H9 (cell line): ENCODE results near the gene MYH11. TPM values are rescaled to one million over a fixed set of nuclear protein-coding genes. Genes with fewer than 3 reads are reported as not detected.

Experiments
- DNase-seq: peaks from one replicate; pipeline ENCODE4 v3.0.0-alpha.2; 2017
- H2AFZ ChIP-seq: one replicate; pipeline ENCODE4 v1.6.1; 2013; ENCODE audit warnings: mild to moderate bottlenecking, low read length, control low read depth, moderate library complexity
- H2AK5ac ChIP-seq: 2 replicates; pipeline ENCODE4 v1.6.1; 2013; ENCODE audit warnings: low read length, control low read depth, mixed read lengths; ENCODE audit not compliant: insufficient read length
- H2BK120ac ChIP-seq: one replicate; pipeline ENCODE4 v1.6.1; 2013; ENCODE audit warnings: low read depth, mild to moderate bottlenecking, low read length, control low read depth, inconsistent platforms; ENCODE audit not compliant: poor library complexity, severe bottlenecking
- H2BK12ac ChIP-seq: 2 replicates; pipeline ENCODE4 v1.6.1; 2013; ENCODE audit warnings: low read length, control low read depth, mixed read lengths, low read depth; ENCODE audit not compliant: insufficient read length
- H2BK15ac ChIP-seq: 2 replicates; pipeline ENCODE4 v1.6.1; 2013; ENCODE audit warnings: low read depth, low read length, control low read depth
- H2BK20ac ChIP-seq: one replicate; pipeline ENCODE4 v1.6.1; 2013; ENCODE audit warnings: low read depth, mild to moderate bottlenecking, low read length, control low read depth, inconsistent platforms; ENCODE audit not compliant: poor library complexity, severe bottlenecking
- H2BK5ac ChIP-seq: 2 replicates; pipeline ENCODE4 v1.6.1; 2013; ENCODE audit warnings: low read length, control low read depth, mixed read lengths; ENCODE audit not compliant: insufficient read length
- H3K14ac ChIP-seq: 2 replicates; pipeline ENCODE4 v1.6.1; 2013; ENCODE audit warnings: low read length, control low read depth; ENCODE audit not compliant: insufficient read depth
- H3K18ac ChIP-seq: 2 replicates; pipeline ENCODE4 v1.6.1; 2013; ENCODE audit warnings: low read depth, mild to moderate bottlenecking, mixed read lengths, low read length, control low read depth; ENCODE audit not compliant: insufficient read length
- H3K23ac ChIP-seq: 2 replicates; pipeline ENCODE4 v1.6.1; 2013; ENCODE audit warnings: low read length, control low read depth, mixed read lengths, low read depth; ENCODE audit not compliant: insufficient read length
- H3K23me2 ChIP-seq: 2 replicates; pipeline ENCODE4 v1.6.1; 2013; ENCODE audit warnings: low read depth, mild to moderate bottlenecking, mixed read lengths, low read length, control low read depth; ENCODE audit not compliant: insufficient read length, poor library complexity, severe bottlenecking
- H3K27ac ChIP-seq: 2 replicates; pipeline ENCODE4 v1.5.1; 2013; ENCODE audit warnings: low read length, control low read depth, mixed read lengths, low read depth; ENCODE audit not compliant: insufficient read length
- H3K27me3 ChIP-seq: 2 replicates; pipeline ENCODE4 v1.6.1; 2013; ENCODE audit warnings: low read length, control low read depth, inconsistent platforms; ENCODE audit not compliant: insufficient read depth
- H3K4ac ChIP-seq: 2 replicates; pipeline ENCODE4 v1.6.1; 2013; ENCODE audit warnings: low read depth, mild to moderate bottlenecking, control low read depth, inconsistent platforms, low read length, moderate library complexity
- H3K4me1 ChIP-seq: 2 replicates; pipeline ENCODE4 v1.6.1; 2013; ENCODE audit warnings: low read length, control low read depth, inconsistent platforms; ENCODE audit not compliant: insufficient read depth
- H3K4me2 ChIP-seq: 2 replicates; pipeline ENCODE4 v1.6.1; 2013; ENCODE audit warnings: low read length, control low read depth, mixed read lengths; ENCODE audit not compliant: insufficient read length, insufficient read depth
- H3K56ac ChIP-seq: 2 replicates; pipeline ENCODE4 v1.6.1; 2013; ENCODE audit warnings: low read depth, mild to moderate bottlenecking, mixed read lengths, low read length, control low read depth; ENCODE audit not compliant: insufficient read length
- H3K79me1 ChIP-seq: 2 replicates; pipeline ENCODE4 v1.6.1; 2013; ENCODE audit warnings: low read depth, mild to moderate bottlenecking, moderate library complexity, low read length, control low read depth, inconsistent platforms; ENCODE audit not compliant: insufficient read depth, poor library complexity, severe bottlenecking
- H3K79me2 ChIP-seq: 2 replicates; pipeline ENCODE4 v1.6.1; 2013; ENCODE audit warnings: low read length, control low read depth, inconsistent platforms; ENCODE audit not compliant: insufficient read depth
- H3K9ac ChIP-seq: 2 replicates; pipeline ENCODE4 v1.6.1; 2013; ENCODE audit warnings: low read length, control low read depth, mixed read lengths; ENCODE audit not compliant: insufficient read length; ENCODE audit errors: extremely low read depth
- H3K9me3 ChIP-seq: one replicate; pipeline ENCODE4 v1.6.1; 2013; ENCODE audit warnings: low read depth, low read length, inconsistent platforms; ENCODE audit not compliant: control insufficient read depth
- H3T11ph ChIP-seq: one replicate; pipeline ENCODE4 v1.6.1; 2013; ENCODE audit warnings: mild to moderate bottlenecking, low read length, control low read depth, inconsistent platforms
- H4K20me1 ChIP-seq: one replicate; pipeline ENCODE4 v1.6.1; 2013; ENCODE audit not compliant: control insufficient read depth, insufficient read length, insufficient read depth
- H4K5ac ChIP-seq: 2 replicates; pipeline ENCODE4 v1.6.1; 2013; ENCODE audit warnings: low read depth, mild to moderate bottlenecking, mixed read lengths, low read length, control low read depth; ENCODE audit not compliant: insufficient read length
- H4K8ac ChIP-seq: replicated peaks from 2 replicates; pipeline ENCODE4 v1.6.1; 2013; ENCODE audit warnings: low read length, control low read depth, mixed read lengths, low read depth; ENCODE audit not compliant: insufficient read length
- H4K91ac ChIP-seq: 2 replicates; pipeline ENCODE4 v1.6.1; 2013; ENCODE audit warnings: low read depth, mild to moderate bottlenecking, moderate library complexity, mixed read lengths, low read length, control low read depth; ENCODE audit not compliant: insufficient read length
- H3K27ac Mint-ChIP-seq, 3 experiments: 2 replicates in 2 of 3; 3 replicates in 1 of 3; pipeline ENCODE4 v1.8.0; 2020 to 2021; ENCODE audit warnings: mixed read lengths in 3 of 3, mild to moderate bottlenecking in 1 of 3, moderate library complexity in 1 of 3
- H3K27me3 Mint-ChIP-seq: 2 replicates; pipeline ENCODE4 v1.8.0; 2021; ENCODE audit warnings: low read depth, mild to moderate bottlenecking, moderate library complexity, mixed read lengths
- H3K36me3 Mint-ChIP-seq, 3 experiments: 2 replicates in 2 of 3; 3 replicates in 1 of 3; pipeline ENCODE4 v1.8.0; 2020 to 2021; ENCODE audit warnings: low read depth in 3 of 3, mixed read lengths in 3 of 3; ENCODE audit not compliant: insufficient read depth in 1 of 3
- H3K4me1 Mint-ChIP-seq, 2 experiments: 2 replicates each; pipeline ENCODE4 v1.8.0; 2020; ENCODE audit warnings: mixed read lengths in 2 of 2
- H3K4me3 Mint-ChIP-seq, 2 experiments: 2 replicates in 1 of 2; 3 replicates in 1 of 2; pipeline ENCODE4 v1.8.0; 2020 to 2021; ENCODE audit warnings: mild to moderate bottlenecking in 2 of 2, mixed read lengths in 2 of 2, moderate library complexity in 1 of 2
- H3K9me3 Mint-ChIP-seq, 2 experiments: 2 replicates in 1 of 2; 3 replicates in 1 of 2; pipeline ENCODE4 v1.8.0; 2020; ENCODE audit warnings: mild to moderate bottlenecking in 2 of 2, mixed read lengths in 2 of 2, moderate library complexity in 1 of 2
- WGBS: extraction: QIAGEN DNeasy Blood & Tissue Kit; methylation state at CpG from one replicate; pipeline ENCODE4 v1.1.7; 2013; ENCODE audit warnings: missing lambda C conversion rate, low lambda C conversion rate, mixed read lengths; ENCODE audit not compliant: insufficient read length; ENCODE audit errors: extremely low coverage; 5-methylcytosine and 5-hydroxymethylcytosine counted together
- total RNA-seq: library from RNA; stranded (reverse); gene quantifications from 2 replicates; pipeline ENCODE4 v1.2.1, GENCODE V29; 2021
- TF ChIP-seq, protein P1 (sequence below): fragments of 200-600 bp; sonication (generic); conservative IDR thresholded peaks from 3 replicates; pipeline ENCODE4 v1.8.0; 2021; ENCODE audit warnings: antibody characterized with exemption, mild to moderate bottlenecking

MYH11 gene
- total RNA-seq, 1 experiment from 2014 or later: 0.42 TPM

- TF ChIP-seq, protein P1, sequence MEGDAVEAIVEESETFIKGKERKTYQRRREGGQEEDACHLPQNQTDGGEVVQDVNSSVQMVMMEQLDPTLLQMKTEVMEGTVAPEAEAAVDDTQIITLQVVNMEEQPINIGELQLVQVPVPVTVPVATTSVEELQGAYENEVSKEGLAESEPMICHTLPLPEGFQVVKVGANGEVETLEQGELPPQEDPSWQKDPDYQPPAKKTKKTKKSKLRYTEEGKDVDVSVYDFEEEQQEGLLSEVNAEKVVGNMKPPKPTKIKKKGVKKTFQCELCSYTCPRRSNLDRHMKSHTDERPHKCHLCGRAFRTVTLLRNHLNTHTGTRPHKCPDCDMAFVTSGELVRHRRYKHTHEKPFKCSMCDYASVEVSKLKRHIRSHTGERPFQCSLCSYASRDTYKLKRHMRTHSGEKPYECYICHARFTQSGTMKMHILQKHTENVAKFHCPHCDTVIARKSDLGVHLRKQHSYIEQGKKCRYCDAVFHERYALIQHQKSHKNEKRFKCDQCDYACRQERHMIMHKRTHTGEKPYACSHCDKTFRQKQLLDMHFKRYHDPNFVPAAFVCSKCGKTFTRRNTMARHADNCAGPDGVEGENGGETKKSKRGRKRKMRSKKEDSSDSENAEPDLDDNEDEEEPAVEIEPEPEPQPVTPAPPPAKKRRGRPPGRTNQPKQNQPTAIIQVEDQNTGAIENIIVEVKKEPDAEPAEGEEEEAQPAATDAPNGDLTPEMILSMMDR: no peak
- H3K27me3 Mint-ChIP-seq: peaks cover 2% of the 10 kb centered on the region; the same call in 1 of the 2 replicates
- H3K27ac Mint-ChIP-seq: no peak overlapping the region
- Histone ChIP-seq H3K23me2 (no peaks in the 10 kb centered on the region), H2BK5ac (no peak overlapping the region), H3K4me2 (no peak overlapping the region), H3K79me2 (no peaks in the 10 kb centered on the region), H3K4me1 (no peaks in the 10 kb centered on the region), H3K14ac (no peak overlapping the region), H2BK15ac (no peak overlapping the region), H3T11ph (no peak overlapping the region), H3K79me1 (no peaks in the 10 kb centered on the region), H4K5ac (no peak overlapping the region), H4K91ac (no peak overlapping the region), H2BK12ac (no peak overlapping the region), H3K27ac (no peak overlapping the region), H3K4ac (no peak overlapping the region), H4K8ac (no peak overlapping the region), H3K18ac (no peak overlapping the region), H3K56ac (no peak overlapping the region), H2AK5ac (no peak overlapping the region), H2BK120ac (no peak overlapping the region), H3K9ac (no peak overlapping the region), H2AFZ (no peak overlapping the region), H2BK20ac (no peak overlapping the region), H4K20me1 (no peaks in the 10 kb centered on the region), H3K27me3 (no peaks in the 10 kb centered on the region), H3K9me3 (no peaks in the 10 kb centered on the region), H3K23ac (no peak overlapping the region)
- no peaks in the 10 kb centered on the region for H3K9me3 Mint-ChIP-seq
- no peaks in the 10 kb centered on the region for H3K36me3 Mint-ChIP-seq
- WGBS: no CpG with 5 or more reads among the region's 7 CpGs
- H3K4me1 Mint-ChIP-seq: no peaks in the 10 kb centered on the region
- DNase-seq: no peak
- no peak overlapping the region for H3K4me3 Mint-ChIP-seq
Observed at GRCh38 chr16:15771694-15772093, 85.1 kb downstream of the MYH11 start.
